ENCODE measurements around the gene SULT2B1.
A peak's percentile ranks its signal among the peaks of the same experiment; 100 is the strongest.

Gene SULT2B1

GRCh38 chr19:48547722-48548121, 4.2 kb upstream of the SULT2B1 start:
- Histone ChIP-seq H2BK12ac (ENCODE audit: low read length) (no peak overlapping the region), H2BK5ac (ENCODE audit: low read length) (no peak overlapping the region), H2BK120ac (ENCODE audit: low read depth, low read length) (no peak overlapping the region), H4K8ac (ENCODE audit: low read depth, low read length) (no peak overlapping the region), H3K27ac (replicated peaks; ENCODE audit: low read length) (no peak overlapping the region), H2BK15ac (ENCODE audit: low read length) (no peak overlapping the region), H3K79me1 (ENCODE audit: low read depth, low read length) (no peaks in the 10 kb centered on the region), H3K4me3 (ENCODE audit: low read length in 2 of 2) (no peak overlapping the region), H3K18ac (ENCODE audit: low read length) (no peak overlapping the region), H3K9me3 (replicated peaks in 1 of 2; ENCODE audit: control insufficient read depth in 2 of 2, insufficient read depth in 1 of 2, low read depth in 1 of 2, low read length in 2 of 2) (peaks cover 0 to 2% of the 10 kb centered on the region in 2 donors), H3K36me3 (replicated peaks in 1 of 2; ENCODE audit: control insufficient read depth in 2 of 2, insufficient read depth in 2 of 2, low read length in 2 of 2) (no peaks in the 10 kb centered on the region), H3K23ac (ENCODE audit: low read depth, low read length, poor library complexity) (no peak overlapping the region), H3K9ac (ENCODE audit: low read depth, low read length, poor library complexity) (no peak overlapping the region), H2AFZ (ENCODE audit: low read length) (no peak overlapping the region), H3K4me2 (ENCODE audit: insufficient read depth, low read length, poor library complexity, severe bottlenecking) (no peak overlapping the region), H3K4me1 (ENCODE audit: control insufficient read depth in 2 of 2, insufficient read depth in 1 of 2, low read depth in 1 of 2, low read length in 2 of 2) (peaks cover 4 to 5% of the 10 kb centered on the region in 2 donors), H3K14ac (ENCODE audit: low read length) (no peak overlapping the region), H2AK5ac (ENCODE audit: low read depth, low read length) (no peak overlapping the region), H3K27me3 (ENCODE audit: control insufficient read depth in 3 of 3, insufficient read depth in 3 of 3, low read depth in 1 of 3, low read length in 3 of 3) (peaks cover 0 to 17% (median 0%) of the 10 kb centered on the region in 3 experiments), H4K91ac (ENCODE audit: low read depth, low read length, poor library complexity) (no peak overlapping the region), H3K4ac (ENCODE audit: low read length) (no peak overlapping the region)
- no peak for DNase-seq (ENCODE audit: low spot score)
- WGBS, 2 donors (ENCODE audit: extremely low coverage in 2 of 2, insufficient read length in 2 of 2, insufficient replicate concordance in 1 of 2) = no CpG with 5 or more reads among the region's 1 CpG

- H2BK15ac ChIP-seq (ENCODE audit: low read length) = no peak overlapping the region
- no peak overlapping the region for H3K4me3 ChIP-seq (ENCODE audit: low read length in 2 of 2)
- peaks cover 0 to 2% of the 10 kb centered on the region in 2 donors for H3K9me3 ChIP-seq (replicated peaks in 1 of 2; ENCODE audit: control insufficient read depth in 2 of 2, insufficient read depth in 1 of 2, low read depth in 1 of 2, low read length in 2 of 2)
- H3K27ac ChIP-seq (replicated peaks; ENCODE audit: low read length) = no peak overlapping the region
- H3K27me3 ChIP-seq (ENCODE audit: control insufficient read depth in 3 of 3, insufficient read depth in 3 of 3, low read depth in 1 of 3, low read length in 3 of 3) = peaks cover 0 to 21% (median 0%) of the 10 kb centered on the region in 3 experiments
- no peak overlapping the region for H3K4me2 ChIP-seq (ENCODE audit: insufficient read depth, low read length, poor library complexity, severe bottlenecking)
- H2BK5ac ChIP-seq (ENCODE audit: low read length) = no peak overlapping the region
- no peak overlapping the region for H2AFZ ChIP-seq (ENCODE audit: low read length)
- no peak overlapping the region for H3K18ac ChIP-seq (ENCODE audit: low read length)
- no peaks in the 10 kb centered on the region for H3K79me1 ChIP-seq (ENCODE audit: low read depth, low read length)
- no peak overlapping the region for H2AK5ac ChIP-seq (ENCODE audit: low read depth, low read length)
- H3K14ac ChIP-seq (ENCODE audit: low read length) = no peak overlapping the region
- no peak for DNase-seq (ENCODE audit: low spot score)
- H4K8ac ChIP-seq (ENCODE audit: low read depth, low read length) = no peak overlapping the region
- no peak overlapping the region for H4K91ac ChIP-seq (ENCODE audit: low read depth, low read length, poor library complexity)
- H2BK120ac ChIP-seq (ENCODE audit: low read depth, low read length) = no peak overlapping the region
- H3K4ac ChIP-seq (ENCODE audit: low read length) = no peak overlapping the region
- WGBS, 2 donors (ENCODE audit: extremely low coverage in 2 of 2, insufficient read length in 2 of 2, insufficient replicate concordance in 1 of 2) = 100% methylated on average over 1 of the region's 1 CpG; no CpG with 5 or more reads in 1 of the 2 donors
- no peaks in the 10 kb centered on the region for H3K36me3 ChIP-seq (replicated peaks in 1 of 2; ENCODE audit: control insufficient read depth in 2 of 2, insufficient read depth in 2 of 2, low read length in 2 of 2)
- no peak overlapping the region for H3K23ac ChIP-seq (ENCODE audit: low read depth, low read length, poor library complexity)
- H3K9ac ChIP-seq (ENCODE audit: low read depth, low read length, poor library complexity) = no peak overlapping the region
- peaks cover under 1 to 4% of the 10 kb centered on the region in 2 donors for H3K4me1 ChIP-seq (ENCODE audit: control insufficient read depth in 2 of 2, insufficient read depth in 1 of 2, low read depth in 1 of 2, low read length in 2 of 2)
- H2BK12ac ChIP-seq (ENCODE audit: low read length) = no peak overlapping the region
These were observed 3.6 kb upstream of the SULT2B1 start for GRCh38 chr19:48548253-48548911.

DNA sequence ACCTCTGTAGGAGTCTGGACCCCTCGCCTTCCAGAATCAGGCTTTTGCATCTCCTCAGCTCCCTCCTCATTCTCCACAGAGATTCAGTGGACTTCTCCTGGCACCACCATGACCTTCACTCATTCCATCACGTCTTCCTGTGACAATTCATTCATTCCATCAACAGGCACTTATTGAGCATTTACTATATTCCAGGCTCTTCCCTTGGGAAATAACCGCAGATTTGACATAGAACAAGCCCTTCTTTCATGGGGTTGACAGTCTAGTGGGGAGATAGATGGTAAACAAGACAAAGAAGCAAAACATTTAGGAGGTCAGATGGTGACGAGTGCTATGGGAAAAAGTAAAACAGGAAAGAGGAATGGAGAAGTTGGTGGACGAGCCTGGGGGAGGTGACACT, 2.6 kb upstream of the SULT2B1 start:
- Histone ChIP-seq H3K27ac (replicated peaks; ENCODE audit: low read length) (no peak overlapping the region), H2BK12ac (ENCODE audit: low read length) (no peak overlapping the region), H3K9ac (ENCODE audit: low read depth, low read length, poor library complexity) (no peak overlapping the region), H3K79me1 (ENCODE audit: low read depth, low read length) (no peaks in the 10 kb centered on the region), H3K36me3 (replicated peaks in 1 of 2; ENCODE audit: control insufficient read depth in 2 of 2, insufficient read depth in 2 of 2, low read length in 2 of 2) (no peaks in the 10 kb centered on the region), H2AK5ac (ENCODE audit: low read depth, low read length) (no peak overlapping the region), H3K4me1 (ENCODE audit: control insufficient read depth in 2 of 2, insufficient read depth in 1 of 2, low read depth in 1 of 2, low read length in 2 of 2) (peaks cover 7 to 12% of the 10 kb centered on the region in 2 donors), H2BK120ac (ENCODE audit: low read depth, low read length) (no peak overlapping the region), H3K14ac (ENCODE audit: low read length) (no peak overlapping the region), H4K8ac (ENCODE audit: low read depth, low read length) (no peak overlapping the region), H3K9me3 (replicated peaks in 1 of 2; ENCODE audit: control insufficient read depth in 2 of 2, insufficient read depth in 1 of 2, low read depth in 1 of 2, low read length in 2 of 2) (peaks cover 0 to 2% of the 10 kb centered on the region in 2 donors), H3K27me3 (ENCODE audit: control insufficient read depth in 3 of 3, insufficient read depth in 3 of 3, low read depth in 1 of 3, low read length in 3 of 3) (peaks cover 0 to 21% (median 0%) of the 10 kb centered on the region in 3 experiments), H3K4ac (ENCODE audit: low read length) (no peak overlapping the region), H2BK15ac (ENCODE audit: low read length) (no peak overlapping the region), H3K4me2 (ENCODE audit: insufficient read depth, low read length, poor library complexity, severe bottlenecking) (no peak overlapping the region), H3K18ac (ENCODE audit: low read length) (no peak overlapping the region), H3K23ac (ENCODE audit: low read depth, low read length, poor library complexity) (no peak overlapping the region), H2AFZ (ENCODE audit: low read length) (no peak overlapping the region), H4K91ac (ENCODE audit: low read depth, low read length, poor library complexity) (no peak overlapping the region), H2BK5ac (ENCODE audit: low read length) (no peak overlapping the region), H3K4me3 (ENCODE audit: low read length in 2 of 2) (no peak overlapping the region)
- WGBS, 2 donors (ENCODE audit: extremely low coverage in 2 of 2, insufficient read length in 2 of 2, insufficient replicate concordance in 1 of 2) = no CpG with 5 or more reads among the region's 5 CpGs
- no peak for DNase-seq (ENCODE audit: low spot score)

DNA sequence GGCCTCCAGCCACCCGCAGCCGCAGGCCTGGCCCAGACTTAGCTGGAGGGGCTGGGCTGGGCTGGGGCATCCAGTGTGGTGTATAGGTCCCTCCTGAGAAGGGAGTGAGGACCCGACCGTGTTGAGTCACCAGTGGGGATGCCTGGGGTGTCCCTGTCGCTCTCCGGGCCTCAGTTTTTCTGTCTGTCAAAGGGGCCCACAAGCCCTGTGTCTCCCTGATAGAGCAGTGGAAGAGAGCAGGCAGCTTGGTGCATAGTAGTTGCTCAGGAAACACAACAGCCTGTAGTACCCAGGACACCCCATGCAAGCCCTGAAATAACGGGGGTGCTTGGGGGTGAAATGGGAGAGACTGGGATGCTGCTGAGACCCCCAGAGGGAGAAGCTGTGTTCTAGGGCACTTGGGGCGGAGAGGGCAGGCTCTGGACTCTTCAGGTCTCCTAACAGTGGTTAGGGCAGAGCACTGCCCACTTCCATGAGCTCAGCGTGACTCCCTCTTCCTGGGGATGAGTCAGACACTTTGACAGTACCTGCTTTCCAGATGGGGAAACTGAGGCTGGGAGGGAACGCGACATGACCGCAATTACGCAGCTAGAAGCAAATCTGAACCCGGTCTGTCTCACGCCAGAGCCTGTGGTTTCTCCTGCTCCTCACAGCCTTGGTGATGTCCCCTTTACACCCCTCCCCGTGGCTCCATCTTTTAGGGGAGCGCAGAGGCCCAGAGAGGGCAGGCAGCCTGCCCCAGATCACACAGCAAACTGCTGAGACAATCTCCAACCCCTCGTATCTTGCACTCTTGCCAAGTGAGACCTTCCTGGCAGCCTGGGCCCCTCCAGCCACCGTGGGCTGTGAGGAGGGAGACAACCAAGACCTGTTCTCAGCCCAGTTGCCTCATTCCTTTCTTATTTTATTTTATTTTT, 692 bp downstream of the SULT2B1 start:
- peaks cover 0 to 2% of the 10 kb centered on the region in 2 donors for H3K9me3 ChIP-seq (replicated peaks in 1 of 2; ENCODE audit: control insufficient read depth in 2 of 2, insufficient read depth in 1 of 2, low read depth in 1 of 2, low read length in 2 of 2)
- H3K9ac ChIP-seq (ENCODE audit: low read depth, low read length, poor library complexity) = no peak overlapping the region
- H3K4me2 ChIP-seq (ENCODE audit: insufficient read depth, low read length, poor library complexity, severe bottlenecking) = no peak overlapping the region
- H3K4me1 ChIP-seq (ENCODE audit: control insufficient read depth in 2 of 2, insufficient read depth in 1 of 2, low read depth in 1 of 2, low read length in 2 of 2) = peaks cover 7 to 12% of the 10 kb centered on the region in 2 donors
- H3K27ac ChIP-seq (replicated peaks; ENCODE audit: low read length) = no peak overlapping the region
- H2BK15ac ChIP-seq (ENCODE audit: low read length) = peak overlapping the region; percentile 3
- H3K79me1 ChIP-seq (ENCODE audit: low read depth, low read length) = no peaks in the 10 kb centered on the region
- peak overlapping the region; percentile 50 for H2BK120ac ChIP-seq (ENCODE audit: low read depth, low read length)
- H4K91ac ChIP-seq (ENCODE audit: low read depth, low read length, poor library complexity) = no peak overlapping the region
- no peak overlapping the region for H2BK12ac ChIP-seq (ENCODE audit: low read length)
- H3K27me3 ChIP-seq (ENCODE audit: control insufficient read depth in 3 of 3, insufficient read depth in 3 of 3, low read depth in 1 of 3, low read length in 3 of 3) = peaks cover 0 to 17% (median 0%) of the 10 kb centered on the region in 3 experiments
- WGBS, 2 donors (ENCODE audit: extremely low coverage in 2 of 2, insufficient read length in 2 of 2, insufficient replicate concordance in 1 of 2) = no CpG with 5 or more reads among the region's 19 CpGs
- H2AFZ ChIP-seq (ENCODE audit: low read length) = no peak overlapping the region
- no peaks in the 10 kb centered on the region for H3K36me3 ChIP-seq (replicated peaks in 1 of 2; ENCODE audit: control insufficient read depth in 2 of 2, insufficient read depth in 2 of 2, low read length in 2 of 2)
- no peak overlapping the region for H4K8ac ChIP-seq (ENCODE audit: low read depth, low read length)
- no peak overlapping the region for H3K4ac ChIP-seq (ENCODE audit: low read length)
- H3K14ac ChIP-seq (ENCODE audit: low read length) = no peak overlapping the region
- H3K4me3 ChIP-seq (ENCODE audit: low read length in 2 of 2) = no peak overlapping the region
- H2BK5ac ChIP-seq (ENCODE audit: low read length) = peak overlapping the region; percentile 27
- H3K23ac ChIP-seq (ENCODE audit: low read depth, low read length, poor library complexity) = no peak overlapping the region
- H3K18ac ChIP-seq (ENCODE audit: low read length) = no peak overlapping the region
- no peak for DNase-seq (ENCODE audit: low spot score)
- peak overlapping the region; percentile 82 for H2AK5ac ChIP-seq (ENCODE audit: low read depth, low read length)
